IPS-NIHi7 (cell line): Measurements from ENCODE around the gene DUS3L.
"Not testable (repeated sequence)": the region's sequence is repeated elsewhere in the genome, so short reads cannot be mapped to it uniquely, and the experiment has no call there.

Experiments
- DNase-seq: peaks from one replicate; pipeline ENCODE4 v3.0.0; 2012; ENCODE audit warnings: mixed read lengths; ENCODE audit errors: extremely low spot score

DUS3L gene

DNA sequence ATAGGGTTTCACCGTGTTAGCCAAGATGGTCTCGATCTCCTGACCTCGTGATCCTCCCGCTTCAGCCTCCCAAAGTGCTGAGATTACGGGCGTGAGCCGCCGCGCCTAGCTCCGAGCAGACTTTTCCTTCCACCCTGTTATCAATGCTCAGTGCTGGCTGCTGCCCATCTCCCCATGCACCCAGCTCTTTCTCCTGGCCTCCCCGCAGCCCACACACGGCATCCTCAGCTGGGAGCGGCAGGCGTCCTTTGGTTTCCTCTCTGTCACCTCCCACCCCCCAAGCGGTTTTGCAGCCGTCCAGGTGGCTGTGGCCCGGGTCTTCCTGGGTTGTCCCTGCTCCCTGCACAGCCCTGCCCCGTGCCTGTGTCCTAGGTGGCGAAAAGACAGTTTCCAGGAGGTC is 18.5 kb downstream of the DUS3L start:
- no peak for DNase-seq

- no peak for DNase-seq
Observed at GRCh38 chr19:5767949-5768348, 23.0 kb downstream of the DUS3L start.

- no peak for DNase-seq
Observed at GRCh38 chr19:5765220-5765619, 25.7 kb downstream of the DUS3L start.

GRCh38 chr19:5762608-5763217 is 28.2 kb downstream of the DUS3L start:
- DNase-seq = no peak

- no peak for DNase-seq
Observed at GRCh38 chr19:5753743-5754142, 37.2 kb downstream of the DUS3L start.

GRCh38 chr19:5751709-5752108 is 39.3 kb downstream of the DUS3L start:
- DNase-seq = no peak

- no peak for DNase-seq
Observed at GRCh38 chr19:5749505-5749904, 41.5 kb downstream of the DUS3L start.

GRCh38 chr19:5748920-5749319 is 42.0 kb downstream of the DUS3L start:
- not testable (repeated sequence) for DNase-seq

- DNase-seq = not testable (repeated sequence)
Observed at GRCh38 chr19:5744999-5745398, 46.0 kb downstream of the DUS3L start.

DNA sequence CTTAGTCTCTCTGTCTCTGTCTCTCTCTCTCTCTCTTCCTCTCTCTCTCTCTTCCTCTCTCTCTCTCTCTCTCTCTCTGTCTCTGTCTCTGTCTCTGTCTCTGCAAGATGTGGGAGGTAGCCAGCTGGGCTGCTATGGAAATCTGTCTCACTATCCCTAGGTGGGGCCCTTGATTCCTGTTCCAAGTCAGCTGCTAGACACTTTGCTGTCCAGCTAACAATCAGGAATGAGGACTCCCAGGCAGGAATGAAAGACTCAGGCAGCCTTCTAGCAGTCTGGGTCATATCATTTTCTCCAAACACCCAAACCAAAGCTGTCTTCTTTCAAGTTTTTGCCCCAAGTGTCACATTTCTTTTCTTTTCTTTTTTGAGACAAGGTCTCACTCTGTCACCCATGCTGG is 47.3 kb downstream of the DUS3L start:
- no peak for DNase-seq

DNA sequence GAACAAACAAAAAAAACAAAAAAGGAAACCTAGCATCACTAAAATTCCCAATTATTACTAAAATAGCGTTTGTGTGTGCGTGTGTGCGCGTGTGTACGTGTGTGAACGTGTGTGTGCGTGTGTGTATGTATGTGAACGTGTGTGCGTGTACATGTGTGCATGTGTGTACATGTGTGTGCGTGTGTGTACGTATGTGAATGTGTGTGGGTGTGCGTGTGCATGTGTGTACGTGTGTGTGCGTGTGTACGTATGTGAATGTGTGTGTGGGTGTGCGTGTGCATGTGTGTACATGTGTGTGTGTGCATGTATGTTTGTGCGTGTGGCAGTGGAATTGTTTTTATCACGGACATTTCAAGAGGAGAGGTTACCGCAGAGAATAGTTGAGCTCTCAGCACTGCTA is 48.9 kb downstream of the DUS3L start:
- no peak for DNase-seq

- no peak for DNase-seq
Observed at GRCh38 chr19:5738423-5738822, 52.5 kb downstream of the DUS3L start.
